Measurements from ENCODE around the gene PRKD2.
"Not testable (repeated sequence)": the region's sequence is repeated elsewhere in the genome, so short reads cannot be mapped to it uniquely, and the experiment has no call there.

Gene PRKD2

GRCh38 chr19:46628970-46629369, 87.9 kb downstream of the PRKD2 start:
- not testable (repeated sequence) for DNase-seq

- no peak for DNase-seq
These were observed 90.5 kb downstream of the PRKD2 start for GRCh38 chr19:46626446-46626845.

GRCh38 chr19:46625731-46626130, 91.2 kb downstream of the PRKD2 start:
- no peak for DNase-seq

- no peak for DNase-seq
These were observed 91.8 kb downstream of the PRKD2 start, which contains the start of gene PTGIR for GRCh38 chr19:46624958-46625661. PTGIR (minus strand) TSS chr19:46625089; CDS start chr19:46624225, 864 bp downstream.

Data from NCI-H2171 (cell line).